HepG2 (cell line): ENCODE results near the gene SND1. TPM values are rescaled to one million over a fixed set of nuclear protein-coding genes. Genes with fewer than 3 reads are reported as not detected.

Source experiments
- ATAC-seq: fragments of 200-7000 bp; cut with Tn5 transposase; 3 replicates; pipeline ENCODE4 v1.9.1; 2020; ENCODE audit warnings: mild to moderate bottlenecking, moderate library complexity
- BruUV-seq: library from RNA; stranded (reverse); fragments of 400-500 nt; replicated peaks from 2 replicates; lab custom pipeline; 2021; lab: Mats Ljungman, UMichigan
- CTCF ChIA-PET: fragments of 300-600 bp; formaldehyde crosslinking; extraction: SDS; loops from one replicate; lab custom pipeline; 2021; ENCODE audit warnings: low total read pairs, inconsistent platforms, low intra/inter-chr PET ratio; lab: Yijun Ruan, JAX
- POLR2A ChIA-PET: fragments of 350-600 bp; sonication (Branson Sonifier 250); formaldehyde crosslinking; loops from one replicate; lab custom pipeline; 2020; ENCODE audit warnings: antibody characterized with exemption, inconsistent platforms; lab: Yijun Ruan, JAX
- DNase-seq: peaks from one replicate; pipeline ENCODE4 v3.0.0-alpha.2; 2015; ENCODE audit warnings: low spot score
- FAIRE-seq: peaks from 3 replicates; lab custom pipeline; 2011; peaks lifted over from hg19 to GRCh38; lab: Jason Lieb, UNC
- H2AFZ ChIP-seq: one replicate; pipeline ENCODE4 v1.6.1; 2011; ENCODE audit warnings: low read length, inconsistent platforms
- H3K27ac ChIP-seq: fragments of 300-600 bp; 3 replicates; pipeline ENCODE4 v1.8.0; 2011; ENCODE audit warnings: mixed run types, mild to moderate bottlenecking, mixed read lengths, low read length, inconsistent platforms; ENCODE audit not compliant: insufficient read depth; ENCODE audit errors: extremely low read length
- H3K27me3 ChIP-seq, 2 experiments: fragments of 200-600 bp in 1 of 2; 2 replicates in 1 of 2; 3 replicates in 1 of 2; pipeline versions ENCODE4 v1.6.0 to v1.8.0; 2011; ENCODE audit warnings: low read length in 2 of 2, mild to moderate bottlenecking in 2 of 2, moderate library complexity in 2 of 2, inconsistent platforms in 1 of 2; ENCODE audit not compliant: insufficient read depth in 2 of 2, control insufficient read depth in 1 of 2
- H3K36me3 ChIP-seq, 2 experiments: fragments of 200-600 bp in 1 of 2; replicated peaks in 1 of 2; 2 replicates in 1 of 2; 3 replicates in 1 of 2; pipeline versions ENCODE4 v1.5.1 to v1.8.0; 2011; ENCODE audit warnings: low read length in 2 of 2, inconsistent platforms in 1 of 2; ENCODE audit not compliant: insufficient read depth in 2 of 2, control insufficient read depth in 1 of 2
- H3K4me1 ChIP-seq: 2 replicates; pipeline ENCODE4 v1.5.1; 2012; ENCODE audit warnings: low read length, inconsistent platforms; ENCODE audit not compliant: insufficient read depth
- H3K4me2 ChIP-seq: 2 replicates; pipeline ENCODE4 v1.6.0; 2011; ENCODE audit warnings: low read depth, low read length, inconsistent platforms
- H3K4me3 ChIP-seq, 3 experiments: fragments of 200-600 bp in 1 of 3; sonication (generic), shearing (Covaris generic) in 1 of 3; replicated peaks in 1 of 3; 2 replicates each; pipeline ENCODE4 v1.5.1; 2011 to 2016; ENCODE audit warnings: low read length in 3 of 3, inconsistent platforms in 2 of 3, low read depth in 2 of 3, mild to moderate bottlenecking in 2 of 3, control low read depth in 1 of 3, mixed read lengths in 1 of 3; ENCODE audit not compliant: insufficient read depth in 1 of 3
- H3K79me2 ChIP-seq: one replicate; pipeline ENCODE4 v1.6.1; 2011; ENCODE audit warnings: low read length, inconsistent platforms; ENCODE audit not compliant: insufficient read depth
- H3K9ac ChIP-seq: 2 replicates; pipeline ENCODE4 v1.6.0; 2011; ENCODE audit warnings: mild to moderate bottlenecking, low read depth, low read length, inconsistent platforms; ENCODE audit not compliant: insufficient read depth
- H3K9me3 ChIP-seq: 2 replicates; pipeline ENCODE4 v1.5.1; 2012; ENCODE audit warnings: mild to moderate bottlenecking, low read length
- H4K20me1 ChIP-seq: 2 replicates; pipeline ENCODE4 v1.6.0; 2011; ENCODE audit warnings: inconsistent platforms, mild to moderate bottlenecking, low read length, moderate library complexity; ENCODE audit not compliant: insufficient read depth
- ATRX ChIP-seq: sonication (generic); formaldehyde crosslinking; IDR thresholded peaks from 2 replicates; pipeline ENCODE4 v1.4.0; 2020; ENCODE audit warnings: missing genetic modification reagents, borderline replicate concordance
- DNMT3B ChIP-seq: conservative IDR thresholded peaks from 2 replicates; pipeline ENCODE4 v1.6.1; 2016; ENCODE audit warnings: missing biosample characterization, control low read depth
- FLYWCH1 ChIP-seq: sonication (generic); formaldehyde crosslinking; IDR thresholded peaks from 2 replicates; pipeline ENCODE4 v1.8.1; 2023; ENCODE audit warnings: mild to moderate bottlenecking, missing genetic modification reagents
- FOXA3 ChIP-seq: IDR thresholded peaks from 2 replicates; pipeline ENCODE4 v1.6.1; 2016; ENCODE audit warnings: missing genetic modification reagents, missing compliant biosample characterization
- GFI1 ChIP-seq: sonication (generic); formaldehyde crosslinking; IDR thresholded peaks from 2 replicates; pipeline ENCODE4 v1.5.0; 2020; ENCODE audit warnings: missing genetic modification reagents, mild to moderate bottlenecking, borderline replicate concordance
- HNF4A ChIP-seq: sonication (generic); formaldehyde crosslinking; IDR thresholded peaks from 2 replicates; pipeline ENCODE4 v1.4.0; 2020; ENCODE audit warnings: missing genetic modification reagents
- ISX ChIP-seq: sonication (generic); formaldehyde crosslinking; conservative IDR thresholded peaks from 2 replicates; pipeline ENCODE4 v1.5.0; 2020; ENCODE audit warnings: missing genetic modification reagents
- ONECUT2 ChIP-seq: sonication (generic); formaldehyde crosslinking; IDR thresholded peaks from 2 replicates; pipeline ENCODE4 v1.4.0; 2020; ENCODE audit warnings: missing genetic modification reagents
- SP4 ChIP-seq: sonication (generic); formaldehyde crosslinking; IDR thresholded peaks from 2 replicates; pipeline ENCODE4 v1.8.1; 2023; ENCODE audit warnings: mild to moderate bottlenecking, missing genetic modification reagents
- ZBTB8A ChIP-seq: sonication (generic); formaldehyde crosslinking; IDR thresholded peaks from 2 replicates; pipeline ENCODE4 v1.4.0; 2020; ENCODE audit warnings: mild to moderate bottlenecking, low read depth, missing genetic modification reagents, borderline replicate concordance
- ZNF557 ChIP-seq: sonication (generic); formaldehyde crosslinking; IDR thresholded peaks from 2 replicates; pipeline ENCODE4 v1.4.0; 2020; ENCODE audit warnings: missing genetic modification reagents
- ZNF570 ChIP-seq: sonication (generic); formaldehyde crosslinking; IDR thresholded peaks from 2 replicates; pipeline ENCODE4 v1.4.0; 2020; ENCODE audit warnings: mild to moderate bottlenecking, missing genetic modification reagents, borderline replicate concordance
- ZNF670 ChIP-seq: sonication (generic); formaldehyde crosslinking; IDR thresholded peaks from 2 replicates; pipeline ENCODE4 v1.8.0; 2022; ENCODE audit warnings: mild to moderate bottlenecking, missing genetic modification reagents, borderline replicate concordance
- ZNF749 ChIP-seq: sonication (generic); formaldehyde crosslinking; IDR thresholded peaks from 2 replicates; pipeline ENCODE4 v1.8.0; 2022; ENCODE audit warnings: mild to moderate bottlenecking, missing genetic modification reagents, moderate library complexity, borderline replicate concordance
- WGBS: methylation state at CpG from one replicate; pipeline ENCODE4 v1.1.6; 2017; ENCODE audit warnings: low lambda C conversion rate; 5-methylcytosine and 5-hydroxymethylcytosine counted together
- in situ Hi-C: cut with HindIII; loops from 2 replicates; pipeline ENCODE4 v1.10.0; 2017; ENCODE audit warnings: low pct_unique_long_range_greater_than_20kb; ENCODE audit not compliant: extremely low pct_ligation_motif_present
- intact Hi-C: fragments of 100-400 bp; cut with micrococcal nuclease; formaldehyde crosslinking; loops from one replicate; pipeline ENCODE4 v1.10.0; 2022; ENCODE audit not compliant: unreplicated experiment
- polyA plus RNA-seq, 8 experiments: library from polyadenylated mRNA; depleted of rRNA in 3 of 8; stranded (reverse) in 7 of 8; unstranded in 1 of 8; fragments of >200 nt; fragmentation: Illumina TruSeq in 4 of 8; extraction: Trizol in 4 of 8; gene quantifications; 2 replicates each; pipeline versions ENCODE4 v1.2.1 to v1.2.3, GENCODE V29; 2011 to 2016; ENCODE audit warnings: low read depth in 4 of 8, missing spikeins in 1 of 8, mixed read lengths in 1 of 8; ENCODE audit not compliant: insufficient read depth in 1 of 8
- total RNA-seq, 5 experiments: library from RNA; depleted of rRNA; stranded (reverse); fragments of >200 nt; fragmentation: Illumina TruSeq; extraction: Trizol; gene quantifications; 2 replicates each; pipeline ENCODE4 v1.2.3, GENCODE V29; 2016; ENCODE audit warnings: low read depth in 1 of 5

Gene SND1
- total and polyA plus RNA-seq, 2 of the 13 experiments (the other 11 are each of a cell fraction or from before 2014, with no cell fraction given): 110 to 182 TPM

- DNase-seq: peak; percentile 14
- no peak for FAIRE-seq
- intact Hi-C loops: loop anchor here (10.0 kb wide), 1 partner anchor 96 kb away; no protein-coding TSS in a partner anchor
- 0 out of 2 replicates have a peak, but pooled peaks have one; percentile 10 for TF ChIP-seq HNF4A (CRISPR knock-in tag)
- no peak for TF ChIP-seq ZNF557 (CRISPR knock-in tag)
- H3K27me3 ChIP-seq: no peaks in the 10 kb centered on the region
- 88% methylated on average over 6 of the region's 6 CpGs for WGBS
- no peak overlapping the region for H3K27ac ChIP-seq
- no peaks in the 10 kb centered on the region for H3K79me2 ChIP-seq
- no peaks in the 10 kb centered on the region for H3K9me3 ChIP-seq
- H3K4me1 ChIP-seq: peaks cover 91% of the 10 kb centered on the region
- peaks cover 4 to 33% of the 10 kb centered on the region in 2 experiments for H3K36me3 ChIP-seq
- no peak for ATAC-seq
- CTCF ChIA-PET: no interaction called here
- in situ Hi-C loops: no loop called here
- POLR2A ChIA-PET: no interaction called here
- H3K9ac ChIP-seq: no peak overlapping the region
- no peak overlapping the region for H3K4me3 ChIP-seq
- H3K4me2 ChIP-seq: no peak overlapping the region
- H4K20me1 ChIP-seq: peaks cover 7% of the 10 kb centered on the region
- BruUV-seq: no TSS peak
- no peak overlapping the region for H2AFZ ChIP-seq
These were observed 348.9 kb downstream of the SND1 start for GRCh38 chr7:128000854-128001265.

DNA sequence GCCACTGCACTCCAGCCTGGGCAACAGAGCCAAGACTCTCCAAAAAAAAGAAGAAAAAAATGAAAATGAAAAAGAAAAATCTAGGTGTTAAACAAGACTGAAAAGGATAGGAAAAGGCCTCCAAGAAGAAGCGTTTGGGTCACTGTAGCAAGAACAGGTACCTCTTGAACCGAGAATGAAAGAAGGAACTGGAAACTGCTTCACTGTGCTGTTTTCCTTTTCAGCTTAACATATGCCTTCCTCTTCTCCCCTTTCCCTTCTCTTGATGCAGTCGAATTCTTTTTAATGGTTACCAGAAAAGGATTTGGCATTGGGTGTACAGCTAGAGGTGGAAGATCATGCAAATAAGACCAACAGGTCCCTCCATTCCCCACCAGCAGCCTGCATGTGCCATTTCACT is 351.2 kb downstream of the SND1 start:
- ATAC-seq: no peak
- 97% methylated on average over 3 of the region's 3 CpGs for WGBS
- in situ Hi-C loops: no loop called here
- FAIRE-seq: no peak
- H3K4me1 ChIP-seq: peaks cover 79% of the 10 kb centered on the region
- no peaks in the 10 kb centered on the region for H3K79me2 ChIP-seq
- no peak overlapping the region for H3K9ac ChIP-seq
- no peak overlapping the region for H2AFZ ChIP-seq
- H3K4me2 ChIP-seq: no peak overlapping the region
- peaks cover 6 to 24% of the 10 kb centered on the region in 2 experiments; a peak in 4 of 5 replicates for H3K36me3 ChIP-seq
- intact Hi-C loops: loop anchor here (10.0 kb wide), 1 partner anchor 98 kb away; no protein-coding TSS in a partner anchor
- BruUV-seq: no TSS peak
- H3K27ac ChIP-seq: no peak overlapping the region
- H3K4me3 ChIP-seq: no peak overlapping the region
- TF ChIP-seq ISX (CRISPR knock-in tag): no peak
- TF ChIP-seq DNMT3B (CRISPR knock-in tag): no peak
- TF ChIP-seq ATRX: no peak
- no peak for TF ChIP-seq FLYWCH1 (CRISPR knock-in tag)
- TF ChIP-seq ONECUT2: no peak
- no peak for TF ChIP-seq ZBTB8A
- TF ChIP-seq ZNF749 (CRISPR knock-in tag): no peak
- no peak for TF ChIP-seq ZNF570 (CRISPR knock-in tag)
- TF ChIP-seq SP4 (CRISPR knock-in tag): no peak
- no peak for TF ChIP-seq GFI1 (CRISPR knock-in tag)
- TF ChIP-seq ZNF670: no peak
- TF ChIP-seq FOXA3: no peak
- DNase-seq: no peak
- POLR2A ChIA-PET: no interaction called here
- H3K9me3 ChIP-seq: no peaks in the 10 kb centered on the region
- H4K20me1 ChIP-seq: peaks cover 11% of the 10 kb centered on the region
- CTCF ChIA-PET: no interaction called here
- no peaks in the 10 kb centered on the region for H3K27me3 ChIP-seq
